ENCODE data around the gene CCDC90B.

GRCh38 chr11:83252266-83252665 lies 33.9 kb downstream of the CCDC90B start:
- TF ChIP-seq, protein P1, sequence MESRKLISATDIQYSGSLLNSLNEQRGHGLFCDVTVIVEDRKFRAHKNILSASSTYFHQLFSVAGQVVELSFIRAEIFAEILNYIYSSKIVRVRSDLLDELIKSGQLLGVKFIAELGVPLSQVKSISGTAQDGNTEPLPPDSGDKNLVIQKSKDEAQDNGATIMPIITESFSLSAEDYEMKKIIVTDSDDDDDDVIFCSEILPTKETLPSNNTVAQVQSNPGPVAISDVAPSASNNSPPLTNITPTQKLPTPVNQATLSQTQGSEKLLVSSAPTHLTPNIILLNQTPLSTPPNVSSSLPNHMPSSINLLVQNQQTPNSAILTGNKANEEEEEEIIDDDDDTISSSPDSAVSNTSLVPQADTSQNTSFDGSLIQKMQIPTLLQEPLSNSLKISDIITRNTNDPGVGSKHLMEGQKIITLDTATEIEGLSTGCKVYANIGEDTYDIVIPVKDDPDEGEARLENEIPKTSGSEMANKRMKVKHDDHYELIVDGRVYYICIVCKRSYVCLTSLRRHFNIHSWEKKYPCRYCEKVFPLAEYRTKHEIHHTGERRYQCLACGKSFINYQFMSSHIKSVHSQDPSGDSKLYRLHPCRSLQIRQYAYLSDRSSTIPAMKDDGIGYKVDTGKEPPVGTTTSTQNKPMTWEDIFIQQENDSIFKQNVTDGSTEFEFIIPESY (IDR thresholded peaks at IDR 0.05) = no peak
- no peak for TF ChIP-seq CTCF (IDR thresholded peaks at IDR 0.05; ENCODE audit: low read depth, low read length, missing input control)
- no peak for TF ChIP-seq RXRA (IDR thresholded peaks at IDR 0.05)
- TF ChIP-seq, protein P2, sequence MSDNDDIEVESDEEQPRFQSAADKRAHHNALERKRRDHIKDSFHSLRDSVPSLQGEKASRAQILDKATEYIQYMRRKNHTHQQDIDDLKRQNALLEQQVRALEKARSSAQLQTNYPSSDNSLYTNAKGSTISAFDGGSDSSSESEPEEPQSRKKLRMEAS (IDR thresholded peaks at IDR 0.05) = no peak
- no peak for TF ChIP-seq YY1 (IDR thresholded peaks at IDR 0.05)

All from liver (tissue), 3 donors.